Left ventricle myocardium inferior (tissue), 1 donor: Measurements from ENCODE around the gene PTPRN2. TPM values are rescaled to one million over a fixed set of nuclear protein-coding genes. Genes with fewer than 3 reads are reported as not detected.
"Not testable (repeated sequence)": the region's sequence is repeated elsewhere in the genome, so short reads cannot be mapped to it uniquely, and the experiment has no call there.

Experiments
- DNase-seq: peaks from one replicate; pipeline ENCODE4 v3.0.0-alpha.2; 2020
- H3K27ac ChIP-seq: fragments of 200-600 bp; replicated peaks from 2 replicates; pipeline ENCODE4 v1.8.0; 2021
- H3K27me3 ChIP-seq: fragments of 200-600 bp; 2 replicates; pipeline ENCODE4 v1.8.0; 2021; ENCODE audit warnings: low read depth
- H3K36me3 ChIP-seq: fragments of 200-600 bp; 2 replicates; pipeline ENCODE4 v1.8.0; 2021
- H3K4me1 ChIP-seq: fragments of 200-600 bp; 2 replicates; pipeline ENCODE4 v1.8.0; 2021
- H3K4me3 ChIP-seq: fragments of 200-600 bp; 2 replicates; pipeline ENCODE4 v1.8.0; 2021; ENCODE audit warnings: mild to moderate bottlenecking, moderate library complexity
- H3K9me3 ChIP-seq: fragments of 200-600 bp; replicated peaks from 2 replicates; pipeline ENCODE4 v1.8.0; 2021
- CTCF ChIP-seq: fragments of 200-600 bp; IDR thresholded peaks from 2 replicates; pipeline ENCODE4 v1.8.0; 2021; ENCODE audit warnings: antibody characterized with exemption, mild to moderate bottlenecking, borderline replicate concordance
- intact Hi-C: fragments of 100-400 bp; cut with micrococcal nuclease; formaldehyde crosslinking; loops from one replicate; pipeline ENCODE4 v1.11.0; 2022
- total RNA-seq: library from RNA; stranded (reverse); fragmentation: NEBNext Ultra II Directional; extraction: Animal tissue kit (Norgen Biotek cat#: 25700); gene quantifications from one replicate; pipeline ENCODE4 v1.2.1, GENCODE V29; 2021
- donor health status: DM: no; HTN: yes; CAD: no; lungs with severe emphysema.

Gene PTPRN2
- total RNA-seq, 1 donor from 2014 or later, result 1.3 TPM

GRCh38 chr7:158527495-158527894, 60.1 kb downstream of the PTPRN2 start:
- no peak for TF ChIP-seq CTCF

GRCh38 chr7:158527038-158527437, 60.6 kb downstream of the PTPRN2 start:
- no peak for TF ChIP-seq CTCF
- Histone ChIP-seq H3K9me3 (no peaks in the 10 kb centered on the region), H3K36me3 (no peaks in the 10 kb centered on the region), H3K4me3 (no peak overlapping the region), H3K27me3 (peaks cover 55% of the 10 kb centered on the region), H3K27ac (no peak overlapping the region), H3K4me1 (no peaks in the 10 kb centered on the region)
- no peak for DNase-seq
- intact Hi-C loops, result no loop called here

More at GRCh38 chr7:158527495-158527894, 60.1 kb downstream of the PTPRN2 start:
- DNase-seq, result no peak
- intact Hi-C loops, result no loop called here
- H3K4me1 ChIP-seq, result no peaks in the 10 kb centered on the region
- no peaks in the 10 kb centered on the region for H3K36me3 ChIP-seq
- no peaks in the 10 kb centered on the region for H3K9me3 ChIP-seq
- peaks cover 59% of the 10 kb centered on the region for H3K27me3 ChIP-seq
- H3K4me3 ChIP-seq, result no peak overlapping the region
- H3K27ac ChIP-seq, result no peak overlapping the region

GRCh38 chr7:158526531-158526930, 61.1 kb downstream of the PTPRN2 start:
- no peak for TF ChIP-seq CTCF
- no peak overlapping the region for H3K4me3 ChIP-seq
- intact Hi-C loops, result no loop called here
- peaks cover 52% of the 10 kb centered on the region for H3K27me3 ChIP-seq
- no peaks in the 10 kb centered on the region for H3K9me3 ChIP-seq
- no peaks in the 10 kb centered on the region for H3K4me1 ChIP-seq
- H3K36me3 ChIP-seq, result no peaks in the 10 kb centered on the region
- DNase-seq, result no peak
- H3K27ac ChIP-seq, result no peak overlapping the region

GRCh38 chr7:158525648-158526484, 61.8 kb downstream of the PTPRN2 start:
- H3K36me3 ChIP-seq, result no peaks in the 10 kb centered on the region
- no peak for TF ChIP-seq CTCF
- intact Hi-C loops, result no loop called here
- no peak for DNase-seq
- no peak overlapping the region for H3K27ac ChIP-seq
- no peaks in the 10 kb centered on the region for H3K9me3 ChIP-seq
- no peak overlapping the region for H3K4me3 ChIP-seq
- H3K27me3 ChIP-seq, result peaks cover 46% of the 10 kb centered on the region
- no peaks in the 10 kb centered on the region for H3K4me1 ChIP-seq

- no peaks in the 10 kb centered on the region for H3K4me1 ChIP-seq
- H3K27ac ChIP-seq, result no peak overlapping the region
- no peak overlapping the region for H3K4me3 ChIP-seq
- no peak for DNase-seq
- intact Hi-C loops, result no loop called here
- no peaks in the 10 kb centered on the region for H3K36me3 ChIP-seq
- H3K27me3 ChIP-seq, result peaks cover 52% of the 10 kb centered on the region
- no peak for TF ChIP-seq CTCF
- H3K9me3 ChIP-seq, result no peaks in the 10 kb centered on the region
Measured at GRCh38 chr7:158524749-158525635, 62.6 kb downstream of the PTPRN2 start.

- H3K27me3 ChIP-seq, result peaks cover 59% of the 10 kb centered on the region
- H3K27ac ChIP-seq, H3K9me3 ChIP-seq, H3K4me3 ChIP-seq, H3K36me3 ChIP-seq, DNase-seq, intact Hi-C loops, H3K4me1 ChIP-seq: not testable (repeated sequence)
Measured at GRCh38 chr7:158524286-158524685, 63.3 kb downstream of the PTPRN2 start.

GRCh38 chr7:158523877-158524276, 63.7 kb downstream of the PTPRN2 start:
- H3K9me3 ChIP-seq, H3K4me1 ChIP-seq, intact Hi-C loops, H3K27ac ChIP-seq, H3K4me3 ChIP-seq, H3K36me3 ChIP-seq, DNase-seq: not testable (repeated sequence)
- H3K27me3 ChIP-seq, result peaks cover 63% of the 10 kb centered on the region

GRCh38 chr7:158523165-158523856, 64.3 kb downstream of the PTPRN2 start:
- H3K27ac ChIP-seq, H3K4me3 ChIP-seq, H3K9me3 ChIP-seq, H3K36me3 ChIP-seq, H3K4me1 ChIP-seq, DNase-seq, intact Hi-C loops: not testable (repeated sequence)
- H3K27me3 ChIP-seq, result peaks cover 69% of the 10 kb centered on the region
